Neural crest cell (in vitro differentiated cells): ENCODE results near the gene FCRLA. TPM values are rescaled to one million over a fixed set of nuclear protein-coding genes. Genes with fewer than 3 reads are reported as not detected.

ENCODE experiments used
- DNase-seq: peaks from one replicate; pipeline ENCODE4 v3.0.0; 2021; ENCODE audit warnings: low read depth, mixed read lengths, low spot score
- H3K27ac Mint-ChIP-seq: one replicate; pipeline ENCODE4 v1.8.0; 2021; ENCODE audit warnings: mild to moderate bottlenecking, mixed read lengths; ENCODE audit not compliant: unreplicated experiment
- H3K27me3 Mint-ChIP-seq: 2 replicates; pipeline ENCODE4 v1.8.0; 2021; ENCODE audit warnings: low read depth, mild to moderate bottlenecking, mixed read lengths
- H3K36me3 Mint-ChIP-seq: 2 replicates; pipeline ENCODE4 v1.8.0; 2021; ENCODE audit warnings: low read depth, mild to moderate bottlenecking, mixed read lengths
- H3K4me1 Mint-ChIP-seq: 2 replicates; pipeline ENCODE4 v1.8.0; 2021; ENCODE audit warnings: mixed read lengths
- H3K4me3 Mint-ChIP-seq: one replicate; pipeline ENCODE4 v1.8.0; 2021; ENCODE audit warnings: mild to moderate bottlenecking, mixed read lengths
- H3K9me3 Mint-ChIP-seq: 2 replicates; pipeline ENCODE4 v1.8.0; 2021; ENCODE audit warnings: mixed read lengths
- total RNA-seq: library from RNA; stranded (reverse); gene quantifications from 2 replicates; pipeline ENCODE4 v1.2.1, GENCODE V29; 2021
- TF ChIP-seq, protein P1 (sequence below): fragments of 200-600 bp; sonication (generic); conservative IDR thresholded peaks from 2 replicates; pipeline ENCODE4 v1.5.0; 2021; ENCODE audit warnings: antibody characterized with exemption, mild to moderate bottlenecking

Gene FCRLA
- total RNA-seq, 1 donor from 2014 or later: not detected

DNA sequence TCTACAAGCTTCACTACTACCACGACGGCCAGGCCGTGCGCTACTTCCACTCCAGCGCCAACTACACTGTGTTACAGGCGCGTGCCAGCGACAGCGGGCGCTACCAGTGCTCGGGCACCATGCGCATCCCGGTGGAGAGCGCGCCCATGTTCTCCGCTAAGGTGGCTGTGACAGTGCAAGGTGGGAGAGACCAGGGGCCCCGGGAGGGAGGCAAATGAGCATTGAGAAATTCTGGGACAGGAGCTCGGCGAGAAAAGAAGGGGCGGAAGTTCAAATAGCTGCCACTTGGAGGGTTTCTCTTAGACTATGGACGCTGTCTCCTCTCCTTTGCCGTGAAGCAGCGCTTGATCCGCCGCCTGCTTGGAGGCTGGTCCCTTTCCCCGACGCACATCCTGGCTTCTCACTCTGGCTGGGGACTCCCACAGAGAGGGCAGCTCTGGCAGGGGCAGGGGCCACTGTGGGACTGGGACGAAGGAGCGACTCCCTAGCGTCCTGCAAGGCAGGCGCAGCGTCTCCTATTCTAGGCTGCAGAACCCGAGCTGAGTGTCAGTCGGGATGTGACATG, 19.0 kb downstream of the FCRLA start:
- TF ChIP-seq, protein P1, sequence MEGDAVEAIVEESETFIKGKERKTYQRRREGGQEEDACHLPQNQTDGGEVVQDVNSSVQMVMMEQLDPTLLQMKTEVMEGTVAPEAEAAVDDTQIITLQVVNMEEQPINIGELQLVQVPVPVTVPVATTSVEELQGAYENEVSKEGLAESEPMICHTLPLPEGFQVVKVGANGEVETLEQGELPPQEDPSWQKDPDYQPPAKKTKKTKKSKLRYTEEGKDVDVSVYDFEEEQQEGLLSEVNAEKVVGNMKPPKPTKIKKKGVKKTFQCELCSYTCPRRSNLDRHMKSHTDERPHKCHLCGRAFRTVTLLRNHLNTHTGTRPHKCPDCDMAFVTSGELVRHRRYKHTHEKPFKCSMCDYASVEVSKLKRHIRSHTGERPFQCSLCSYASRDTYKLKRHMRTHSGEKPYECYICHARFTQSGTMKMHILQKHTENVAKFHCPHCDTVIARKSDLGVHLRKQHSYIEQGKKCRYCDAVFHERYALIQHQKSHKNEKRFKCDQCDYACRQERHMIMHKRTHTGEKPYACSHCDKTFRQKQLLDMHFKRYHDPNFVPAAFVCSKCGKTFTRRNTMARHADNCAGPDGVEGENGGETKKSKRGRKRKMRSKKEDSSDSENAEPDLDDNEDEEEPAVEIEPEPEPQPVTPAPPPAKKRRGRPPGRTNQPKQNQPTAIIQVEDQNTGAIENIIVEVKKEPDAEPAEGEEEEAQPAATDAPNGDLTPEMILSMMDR: peak; percentile 63
- Mint-ChIP-seq H3K9me3 (no peaks in the 10 kb centered on the region), H3K27me3 (peaks cover 76% of the 10 kb centered on the region), H3K4me3 (peak overlapping the region; percentile 98), H3K27ac (no peak overlapping the region), H3K36me3 (no peaks in the 10 kb centered on the region), H3K4me1 (peaks cover 8% of the 10 kb centered on the region)
- peak; percentile 50 for DNase-seq

DNA sequence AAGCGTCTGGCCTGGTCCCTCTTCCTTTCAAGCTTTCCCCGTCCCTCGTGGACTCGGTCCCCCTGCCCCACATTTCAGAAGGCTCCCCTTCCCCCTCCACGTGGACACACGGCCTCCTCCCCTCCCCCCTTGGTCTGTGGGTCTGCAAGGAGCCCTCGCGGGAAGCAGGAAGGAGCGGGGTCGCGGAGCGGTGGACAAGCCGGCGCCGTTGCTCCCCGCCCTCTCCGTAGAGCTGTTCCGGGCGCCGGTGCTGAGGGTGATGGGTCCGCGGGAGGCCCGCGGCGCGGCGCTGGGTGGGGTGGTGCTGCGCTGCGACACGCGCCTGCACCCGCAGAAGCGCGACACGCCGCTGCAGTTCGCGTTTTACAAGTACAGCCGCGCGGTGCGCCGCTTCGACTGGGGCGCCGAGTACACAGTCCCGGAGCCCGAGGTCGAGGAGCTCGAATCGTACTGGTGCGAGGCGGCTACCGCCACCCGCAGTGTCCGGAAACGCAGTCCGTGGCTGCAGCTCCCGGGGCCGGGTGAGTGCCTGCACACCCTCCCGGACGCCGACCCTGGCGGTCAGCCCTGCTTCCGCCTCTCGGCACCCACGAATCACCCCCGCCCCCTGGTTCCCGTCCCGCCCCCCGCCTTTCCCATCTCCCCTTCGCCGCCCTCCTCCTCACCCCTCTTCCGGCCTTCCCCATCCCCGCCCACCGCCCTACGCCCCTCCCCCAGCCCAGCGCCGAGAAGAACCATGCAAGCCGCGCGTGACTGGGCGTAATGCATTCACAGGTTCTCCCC, 19.6 kb downstream of the FCRLA start:
- peaks cover 76% of the 10 kb centered on the region for H3K27me3 Mint-ChIP-seq
- TF ChIP-seq, protein P1: no peak
- H3K9me3 Mint-ChIP-seq: no peaks in the 10 kb centered on the region
- H3K36me3 Mint-ChIP-seq: no peaks in the 10 kb centered on the region
- H3K27ac Mint-ChIP-seq: no peak overlapping the region
- H3K4me3 Mint-ChIP-seq: peak overlapping the region; percentile 98
- peak; percentile 78 for DNase-seq
- peaks cover 8% of the 10 kb centered on the region for H3K4me1 Mint-ChIP-seq

DNA sequence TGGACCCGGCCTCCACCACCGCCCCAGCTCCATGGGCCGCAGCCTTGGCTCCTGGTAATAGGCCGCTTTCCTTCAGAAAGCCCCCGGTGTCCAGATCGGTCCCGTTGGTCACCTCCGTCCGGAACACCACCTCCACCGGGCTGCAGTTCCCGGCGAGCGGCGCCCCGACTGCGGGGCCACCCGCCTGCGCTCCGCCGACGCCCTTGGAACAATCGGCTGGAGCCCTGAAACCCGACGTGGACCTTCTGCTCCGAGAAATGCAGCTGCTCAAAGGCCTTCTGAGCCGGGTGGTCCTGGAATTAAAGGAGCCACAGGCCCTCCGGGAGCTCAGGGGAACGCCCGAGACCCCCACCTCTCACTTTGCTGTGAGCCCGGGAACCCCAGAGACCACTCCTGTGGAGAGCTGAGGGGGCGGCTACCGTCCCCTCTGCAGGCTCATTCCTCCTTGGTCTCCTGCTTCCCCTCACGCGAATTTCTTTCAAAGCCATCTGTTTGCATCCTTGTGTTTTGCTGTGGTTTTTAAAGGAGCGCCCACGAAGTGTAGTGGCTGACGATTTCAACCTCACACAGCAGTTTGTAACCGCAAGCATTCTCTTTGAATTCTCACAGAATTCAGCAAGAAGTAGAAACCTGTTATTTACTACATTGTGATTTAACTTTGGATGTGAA, 20.4 kb downstream of the FCRLA start:
- DNase-seq: no peak
- Mint-ChIP-seq H3K27me3 (peaks cover 74% of the 10 kb centered on the region), H3K27ac (no peak overlapping the region), H3K4me1 (peaks cover 8% of the 10 kb centered on the region), H3K4me3 (peak overlapping the region; percentile 98), H3K36me3 (no peaks in the 10 kb centered on the region), H3K9me3 (no peaks in the 10 kb centered on the region)
- TF ChIP-seq, protein P1: no peak

DNA sequence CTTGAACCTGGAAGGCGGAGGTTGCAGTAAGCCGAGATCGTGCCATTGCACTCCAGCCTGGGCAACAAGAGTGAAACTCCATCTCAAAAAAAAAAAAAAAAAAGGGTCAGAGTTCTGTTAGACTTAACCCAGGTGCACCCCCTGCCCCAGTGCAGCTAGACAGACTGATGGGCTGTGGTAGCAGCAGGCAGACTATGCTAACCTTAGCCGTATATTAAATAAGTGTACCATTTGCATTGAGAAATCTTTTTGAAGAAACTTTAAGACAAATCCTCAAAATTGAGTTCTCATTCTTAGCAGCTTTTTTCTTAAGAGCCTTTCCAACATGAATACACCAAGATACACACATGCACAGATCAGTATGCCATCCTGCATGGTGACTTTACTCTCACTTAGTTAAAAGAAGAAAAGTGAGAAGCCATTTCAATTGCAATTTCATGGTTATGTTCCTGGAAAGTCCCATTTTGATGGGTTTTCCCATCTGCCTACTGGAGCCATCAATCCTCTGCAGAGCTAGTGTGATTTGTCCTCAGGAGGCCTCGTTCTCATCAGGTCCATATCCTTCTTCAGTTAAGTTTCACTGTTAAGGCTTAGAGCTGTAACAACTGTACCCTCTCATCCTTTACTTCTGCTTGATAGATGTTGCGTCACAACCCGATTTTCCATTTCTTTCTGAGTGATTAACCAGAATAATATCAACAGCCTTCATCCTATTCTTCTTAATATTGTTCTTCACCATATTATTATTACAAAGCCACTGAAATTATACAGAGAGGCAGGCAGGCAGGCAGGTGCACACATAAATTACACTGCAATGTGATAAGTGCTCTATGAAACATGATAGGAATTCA, 21.6 kb downstream of the FCRLA start:
- Mint-ChIP-seq H3K36me3 (no peaks in the 10 kb centered on the region), H3K4me3 (peak overlapping the region; percentile 98), H3K27me3 (peaks cover 71% of the 10 kb centered on the region), H3K9me3 (no peaks in the 10 kb centered on the region), H3K4me1 (peaks cover 8% of the 10 kb centered on the region), H3K27ac (no peak overlapping the region)
- no peak for DNase-seq
- TF ChIP-seq, protein P1: no peak

DNA sequence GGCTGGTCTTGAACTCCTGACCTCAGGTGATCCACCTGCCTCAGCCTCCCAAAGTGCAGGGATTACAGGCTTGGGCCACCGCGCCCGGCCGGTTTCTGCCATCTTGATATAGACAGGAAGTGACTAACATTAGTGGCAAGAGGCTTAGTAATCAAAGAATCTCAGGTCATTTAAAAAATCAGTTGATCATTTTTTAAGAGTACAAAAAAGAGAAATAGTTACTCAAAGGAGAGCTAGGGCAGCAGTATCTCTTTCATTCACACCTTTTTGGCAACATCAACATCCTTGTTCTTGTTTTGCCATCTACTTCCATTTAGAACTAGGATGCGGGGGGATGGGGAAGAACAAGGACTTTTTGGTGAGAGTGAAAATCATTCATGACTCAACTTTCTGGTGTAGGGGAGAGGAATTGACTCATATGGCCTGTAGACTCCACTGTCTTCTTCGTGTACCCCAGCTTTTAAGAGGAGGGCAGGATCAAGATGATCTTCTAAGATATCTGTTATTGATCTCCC, 23.1 kb downstream of the FCRLA start:
- Mint-ChIP-seq H3K4me3 (peak overlapping the region; percentile 55), H3K4me1 (peaks cover 8% of the 10 kb centered on the region), H3K36me3 (no peaks in the 10 kb centered on the region), H3K9me3 (no peaks in the 10 kb centered on the region), H3K27me3 (peaks cover 71% of the 10 kb centered on the region), H3K27ac (no peak overlapping the region)
- TF ChIP-seq, protein P1: no peak
- DNase-seq: no peak
